ENCODE measurements around the gene KRT76.

KRT76 gene

DNA sequence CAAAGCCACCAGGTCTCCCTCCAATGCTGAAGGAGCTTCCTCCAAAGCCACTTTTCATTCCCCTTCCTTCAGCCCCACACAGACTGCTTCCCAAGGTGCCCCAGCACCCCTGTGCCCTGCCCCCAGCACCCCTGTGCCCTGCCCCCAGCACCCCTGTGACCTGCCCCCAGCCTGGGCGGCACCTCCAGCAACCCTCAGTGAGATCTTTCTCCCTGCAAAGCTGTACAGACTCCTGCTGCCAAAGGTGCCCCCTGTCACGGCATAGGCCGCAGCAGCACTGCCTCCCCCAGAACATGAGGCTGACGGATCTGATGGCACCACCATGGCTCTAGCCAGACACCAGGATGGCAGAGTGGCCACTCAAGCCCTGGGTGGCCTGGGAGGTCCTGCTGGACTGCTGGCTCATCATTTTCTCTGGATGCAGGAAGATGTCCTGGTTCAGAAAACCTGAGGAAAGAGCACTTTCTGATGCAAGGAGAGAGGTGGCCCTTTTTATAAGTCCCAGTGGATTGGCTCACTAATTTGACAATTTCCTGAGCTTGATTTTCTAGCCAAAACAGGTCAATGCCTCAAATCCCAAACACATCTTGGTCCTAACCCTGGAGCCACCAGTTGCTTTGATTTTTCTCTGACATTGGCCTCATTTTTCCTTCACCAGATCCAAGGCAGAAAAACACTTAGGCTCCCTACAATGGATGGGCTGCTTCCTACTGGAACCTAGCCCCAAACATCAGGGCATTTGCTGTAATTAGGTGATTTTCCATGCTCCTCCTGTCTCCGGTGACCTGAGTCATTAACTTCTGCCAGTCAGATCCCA, 41.1 kb downstream of the KRT76 start:
- no peak for DNase-seq (ENCODE audit: low read depth in 1 of 2, low spot score in 1 of 2)

DNA sequence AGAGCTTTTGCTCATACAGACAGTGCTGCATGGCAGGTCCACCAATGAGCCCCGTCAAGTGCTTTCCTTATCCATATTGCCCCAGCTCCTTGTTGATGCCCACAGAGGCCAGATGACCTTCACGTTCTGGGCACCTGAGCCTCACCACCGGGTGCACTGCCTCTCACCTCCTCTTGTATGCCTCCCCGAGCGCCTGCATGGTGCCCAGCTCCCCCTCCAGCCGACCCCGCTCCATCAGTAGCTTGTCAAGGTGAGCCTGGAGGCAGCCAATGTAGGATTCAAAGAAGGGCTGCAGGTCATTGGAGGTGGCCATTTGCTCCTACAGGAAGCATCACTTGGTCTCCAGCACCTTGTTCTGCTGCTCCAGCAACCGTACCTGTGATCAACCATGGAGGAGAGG, 42.0 kb downstream of the KRT76 start:
- no peak for DNase-seq (ENCODE audit: low read depth in 1 of 2, low spot score in 1 of 2)

DNA sequence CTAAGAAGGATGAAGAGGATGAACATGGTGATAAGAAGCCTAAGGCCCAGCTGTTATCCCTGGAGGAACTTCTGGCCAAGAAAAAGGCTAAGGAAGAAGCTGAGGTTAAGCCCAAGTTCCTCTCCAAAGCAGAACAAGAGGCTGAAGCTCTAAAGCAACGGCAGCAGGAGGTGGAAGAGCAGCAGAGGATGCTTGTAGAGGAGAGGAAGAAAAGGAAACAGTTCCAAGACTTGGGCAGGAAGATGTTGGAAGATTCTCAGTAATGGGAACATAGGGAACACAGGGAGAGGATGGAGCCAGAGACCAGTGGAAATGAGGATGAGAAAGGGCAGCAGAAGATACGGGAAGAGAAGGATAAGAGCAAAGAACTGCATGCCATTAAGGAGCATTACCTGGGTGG, 46.4 kb downstream of the KRT76 start:
- no peak for DNase-seq (ENCODE audit: low read depth in 1 of 2, low spot score in 1 of 2)

DNA sequence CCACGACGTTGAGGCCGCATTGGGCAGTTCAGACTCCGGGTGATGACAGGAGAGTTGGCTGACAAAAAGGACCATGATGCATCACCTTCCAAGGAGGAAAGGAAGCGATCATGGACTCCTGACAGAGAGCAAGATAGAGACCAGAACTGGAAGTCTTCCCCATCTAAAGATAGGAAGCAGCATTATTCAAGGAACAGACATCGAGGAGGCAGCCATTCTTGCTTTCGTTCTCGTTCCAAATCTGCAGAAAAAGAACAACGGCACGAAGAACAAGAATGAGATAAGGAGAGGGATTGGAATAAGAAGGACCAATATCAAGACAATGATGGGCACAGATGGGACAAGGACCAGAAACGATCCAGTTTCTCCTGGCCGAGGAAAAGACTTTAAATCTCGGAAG, 46.8 kb downstream of the KRT76 start:
- DNase-seq (ENCODE audit: low read depth in 1 of 2, low spot score in 1 of 2), result no peak

DNA sequence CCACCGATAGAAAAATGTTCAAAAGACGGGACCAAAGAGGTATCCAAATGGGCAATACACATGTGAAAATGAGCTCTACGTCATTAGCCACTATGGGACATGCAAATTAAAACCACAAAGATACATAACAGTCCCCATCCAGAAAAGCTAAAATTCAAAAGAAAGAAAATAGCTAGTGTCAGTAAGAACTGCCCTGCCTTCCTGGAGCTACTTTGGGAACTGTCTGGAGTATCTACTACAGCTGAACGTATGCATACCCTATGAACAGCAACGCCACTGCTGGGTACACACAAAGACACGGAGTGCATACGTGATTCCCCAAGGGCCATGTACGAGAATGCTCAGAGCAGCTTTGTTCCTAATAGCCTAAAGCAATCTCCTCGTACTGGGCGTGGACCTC, 48.0 kb downstream of the KRT76 start:
- DNase-seq (ENCODE audit: low read depth in 1 of 2, low spot score in 1 of 2), result no peak

DNA sequence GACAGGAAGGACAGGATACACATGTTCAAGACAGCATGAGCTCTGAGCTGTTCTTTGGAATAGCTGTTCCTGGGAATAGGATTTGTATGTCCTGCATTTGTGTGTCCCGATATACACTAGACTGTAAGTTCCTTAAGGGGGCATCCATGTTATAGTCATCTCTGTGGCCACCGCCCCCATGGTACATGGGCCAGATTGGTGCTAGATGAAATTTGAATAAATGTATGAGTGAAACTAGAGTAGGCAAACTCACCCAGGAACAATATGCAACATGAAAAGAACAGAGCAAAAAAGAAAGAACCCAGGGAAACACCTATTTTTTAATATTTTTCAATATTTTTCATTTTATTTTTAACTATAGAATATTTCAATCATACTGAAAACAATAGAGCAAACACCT, 48.8 kb downstream of the KRT76 start:
- DNase-seq (ENCODE audit: low read depth in 1 of 2, low spot score in 1 of 2), result no peak

DNA sequence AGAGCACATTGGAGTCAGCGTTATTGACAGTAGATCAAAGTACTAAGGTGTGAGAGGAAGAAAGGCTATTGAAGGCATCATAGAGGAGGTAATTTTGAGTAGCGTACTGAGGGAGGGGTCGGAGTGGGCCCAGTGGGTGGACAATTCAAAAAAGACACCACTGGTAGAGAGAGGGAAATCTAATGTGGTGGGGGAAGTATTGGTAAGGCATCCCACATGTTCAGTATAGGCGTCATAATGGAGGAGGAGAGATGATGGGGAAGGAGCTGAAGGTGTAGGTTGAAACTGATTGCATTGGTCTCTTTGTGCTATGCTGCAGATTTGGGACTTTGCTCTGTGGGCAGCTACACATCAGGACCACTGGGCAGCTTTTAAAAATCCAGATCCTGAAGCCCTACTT, 50.1 kb downstream of the KRT76 start:
- DNase-seq (ENCODE audit: low read depth in 1 of 2, low spot score in 1 of 2), result no peak

DNA sequence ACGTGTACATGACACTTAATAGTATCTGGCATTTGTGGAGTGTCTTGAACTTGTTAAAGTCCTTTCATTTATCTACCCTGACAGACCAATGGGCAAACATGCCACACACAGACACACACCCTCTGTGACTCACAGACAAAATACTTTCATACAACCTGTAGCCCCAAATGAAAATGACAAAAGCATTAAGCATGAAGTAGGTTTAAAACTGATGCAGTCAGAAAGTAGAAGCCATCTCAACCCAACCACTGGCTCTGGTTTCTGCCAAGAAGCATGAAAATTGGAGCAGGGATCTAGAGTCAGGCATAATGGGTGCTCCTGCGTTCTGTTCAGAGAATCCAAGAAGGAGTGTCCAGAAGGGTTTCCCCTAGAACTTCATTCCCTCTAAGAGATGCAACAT, 50.7 kb downstream of the KRT76 start:
- DNase-seq (ENCODE audit: low read depth in 1 of 2, low spot score in 1 of 2), result no peak

DNA sequence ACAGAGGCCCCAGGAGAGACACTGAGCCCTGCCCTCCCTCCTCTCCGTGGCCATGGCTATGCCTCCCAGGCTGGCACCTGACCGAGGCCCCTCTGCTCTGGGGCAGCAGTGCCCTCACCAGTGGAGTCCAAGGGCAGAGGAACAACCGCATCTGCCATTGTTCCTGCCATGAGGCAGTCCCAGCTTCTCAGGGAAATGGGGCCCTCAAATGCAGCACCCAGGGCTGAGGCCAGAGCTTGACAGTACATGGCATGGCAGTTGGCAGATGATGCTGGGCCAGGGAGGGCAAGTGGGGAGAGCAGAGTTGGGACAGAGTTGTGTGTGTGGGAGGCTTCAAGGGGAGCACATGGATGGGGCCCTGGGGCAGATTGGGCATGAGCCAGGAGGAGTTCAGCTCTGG, 52.8 kb downstream of the KRT76 start:
- DNase-seq (ENCODE audit: low read depth in 1 of 2, low spot score in 1 of 2), result no peak

DNA sequence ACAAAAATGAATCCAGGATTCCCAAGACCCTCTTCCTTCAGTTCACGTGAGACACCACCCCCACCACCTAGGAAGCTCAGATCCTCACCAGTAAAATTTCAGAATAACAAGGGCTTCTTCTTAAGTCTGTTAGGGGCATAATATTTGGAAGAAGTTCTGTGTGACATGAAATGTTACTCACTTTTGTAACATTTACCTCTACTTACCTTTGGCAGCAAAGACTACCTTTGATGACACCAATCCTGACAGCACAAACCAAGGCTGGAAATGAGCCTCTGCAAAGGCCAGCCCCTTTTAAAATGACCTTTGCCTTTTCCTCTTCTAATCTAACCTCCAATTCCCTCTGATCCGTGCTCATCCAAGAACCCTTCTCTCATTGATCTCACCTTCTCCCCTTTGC, 54.5 kb downstream of the KRT76 start:
- DNase-seq (ENCODE audit: low read depth in 1 of 2, low spot score in 1 of 2), result no peak

DNA sequence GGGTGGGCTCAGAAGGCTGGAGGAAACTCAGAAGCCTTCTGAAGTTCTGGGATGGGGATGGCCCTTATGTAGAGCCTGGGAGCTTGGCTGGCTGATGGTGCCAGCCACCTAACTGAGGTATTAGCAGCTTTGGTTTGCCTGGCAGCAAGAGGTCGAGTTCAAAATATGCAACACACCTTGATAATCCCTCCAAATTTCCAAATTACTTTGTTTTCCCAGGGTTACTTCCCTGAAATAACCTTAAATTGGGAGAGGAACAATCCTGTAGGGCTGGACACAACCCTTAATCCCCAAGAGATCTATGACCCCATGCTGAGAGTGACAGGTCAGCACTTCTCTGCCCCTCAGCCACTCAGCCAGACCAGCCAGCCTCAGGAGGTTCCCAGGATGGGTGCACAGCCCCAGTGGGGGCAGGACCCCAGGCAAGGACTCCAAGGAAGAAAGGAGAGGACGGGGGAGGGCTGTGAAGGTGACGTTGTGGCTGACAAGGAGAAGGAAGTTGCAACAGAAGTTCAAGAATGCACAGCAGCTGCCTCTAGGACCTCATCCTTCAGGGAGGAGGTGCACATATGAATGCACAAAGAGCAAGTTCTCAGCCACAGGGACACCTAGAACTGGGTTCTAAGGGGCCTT, 55.2 kb downstream of the KRT76 start:
- no peak for DNase-seq (ENCODE audit: low read depth in 1 of 2, low spot score in 1 of 2)

DNA sequence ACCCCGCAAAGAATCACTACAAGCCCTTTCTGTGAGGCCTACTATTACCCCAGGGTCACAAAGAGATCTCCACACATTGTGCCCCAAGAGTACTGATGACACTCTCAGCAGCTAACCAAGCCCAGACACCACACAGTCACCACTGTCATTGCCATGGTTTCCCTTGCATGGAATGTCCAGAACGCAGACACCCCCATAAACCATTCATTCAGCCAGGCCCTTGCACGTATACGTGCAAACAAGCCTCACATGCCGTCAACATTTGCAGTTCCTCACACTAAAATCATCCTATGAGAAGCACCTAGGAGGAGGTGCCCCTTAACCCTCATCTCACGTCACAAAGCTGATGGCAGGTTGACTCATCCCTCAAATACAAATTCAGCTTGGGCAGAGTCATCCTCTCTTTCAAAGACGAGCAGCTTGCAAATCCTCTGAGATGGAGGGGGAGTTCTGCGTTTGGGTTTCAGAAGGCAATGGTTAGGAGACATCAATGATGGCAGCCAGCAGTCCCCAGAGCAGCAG, 56.7 kb downstream of the KRT76 start:
- DNase-seq (ENCODE audit: low read depth in 1 of 2, low spot score in 1 of 2), result no peak
